Measurements from ENCODE around the gene OGT. TPM values are rescaled to one million over a fixed set of nuclear protein-coding genes. Genes with fewer than 3 reads are reported as not detected.
"Not testable (repeated sequence)": the region's sequence is repeated elsewhere in the genome, so short reads cannot be mapped to it uniquely, and the experiment has no call there.

The OGT gene
- total RNA-seq, 1 donor from 2014 or later: 104 TPM

GRCh38 chrX:71565474-71566041 lies 32.7 kb downstream of the OGT start:
- H3K4me3 ChIP-seq (ENCODE audit: low read depth, low read length): no peak overlapping the region
- peaks cover 8% of the 10 kb centered on the region for H3K36me3 ChIP-seq (ENCODE audit: control insufficient read depth, insufficient read depth, low read length)
- no peak for TF ChIP-seq CTCF (IDR thresholded peaks at IDR 0.05; ENCODE audit: insufficient read depth, low read length, severe bottlenecking)
- DNase-seq (ENCODE audit: low read depth) (no peak), FAIRE-seq (no peak)
- no peaks in the 10 kb centered on the region for H3K27me3 ChIP-seq (ENCODE audit: control insufficient read depth, insufficient read depth, low read length)

- DNase-seq (ENCODE audit: low read depth); H3K27me3 ChIP-seq (ENCODE audit: control insufficient read depth, insufficient read depth, low read length); FAIRE-seq; H3K4me3 ChIP-seq (ENCODE audit: low read depth, low read length): not testable (repeated sequence)
- H3K36me3 ChIP-seq (ENCODE audit: control insufficient read depth, insufficient read depth, low read length): peaks cover 10% of the 10 kb centered on the region
Measured at GRCh38 chrX:71571390-71571789, 38.5 kb downstream of the OGT start.

- TF ChIP-seq CTCF (IDR thresholded peaks at IDR 0.05; ENCODE audit: insufficient read depth, low read length, severe bottlenecking): no peak
- Histone ChIP-seq H3K27me3 (ENCODE audit: control insufficient read depth, insufficient read depth, low read length) (no peaks in the 10 kb centered on the region), H3K4me3 (ENCODE audit: low read depth, low read length) (no peak overlapping the region), H3K36me3 (ENCODE audit: control insufficient read depth, insufficient read depth, low read length) (peaks cover 6% of the 10 kb centered on the region)
- DNase-seq (ENCODE audit: low read depth) (no peak), FAIRE-seq (no peak)
Measured at GRCh38 chrX:71573590-71573989, 40.7 kb downstream of the OGT start.

GRCh38 chrX:71577682-71578081 lies 44.8 kb downstream of the OGT start:
- H3K36me3 ChIP-seq (ENCODE audit: control insufficient read depth, insufficient read depth, low read length): peaks cover 4% of the 10 kb centered on the region
- no peak for TF ChIP-seq CTCF (IDR thresholded peaks at IDR 0.05; ENCODE audit: insufficient read depth, low read length, severe bottlenecking)
- H3K27me3 ChIP-seq (ENCODE audit: control insufficient read depth, insufficient read depth, low read length): no peaks in the 10 kb centered on the region
- no peak overlapping the region for H3K4me3 ChIP-seq (ENCODE audit: low read depth, low read length)
- DNase-seq (ENCODE audit: low read depth): no peak
- no peak for FAIRE-seq

- no peak for FAIRE-seq
- H3K27me3 ChIP-seq (ENCODE audit: control insufficient read depth, insufficient read depth, low read length): no peaks in the 10 kb centered on the region
- DNase-seq (ENCODE audit: low read depth): no peak
- H3K36me3 ChIP-seq (ENCODE audit: control insufficient read depth, insufficient read depth, low read length): peaks cover 2% of the 10 kb centered on the region
- no peak within 1 kb of the TSS for H3K4me3 ChIP-seq (ENCODE audit: low read depth, low read length)
- TF ChIP-seq CTCF (IDR thresholded peaks at IDR 0.05; ENCODE audit: insufficient read depth, low read length, severe bottlenecking): no peak
Measured at GRCh38 chrX:71578253-71579135, 45.6 kb downstream of the OGT start, which contains the start of gene GCNA. GCNA (plus strand) TSS chrX:71578437; CDS start chrX:71580822, 2,385 bp downstream.

- FAIRE-seq (no peak), DNase-seq (ENCODE audit: low read depth) (no peak)
- no peak for TF ChIP-seq CTCF (IDR thresholded peaks at IDR 0.05; ENCODE audit: insufficient read depth, low read length, severe bottlenecking)
- H3K36me3 ChIP-seq (ENCODE audit: control insufficient read depth, insufficient read depth, low read length): no peaks in the 10 kb centered on the region
- no peaks in the 10 kb centered on the region for H3K27me3 ChIP-seq (ENCODE audit: control insufficient read depth, insufficient read depth, low read length)
- H3K4me3 ChIP-seq (ENCODE audit: low read depth, low read length): no peak overlapping the region
Measured at GRCh38 chrX:71579136-71579989, 46.5 kb downstream of the OGT start.
